Endodermal cell (in vitro differentiated cells): Measurements from ENCODE around the gene EPGN. TPM values are rescaled to one million over a fixed set of nuclear protein-coding genes. Genes with fewer than 3 reads are reported as not detected.
"Not testable (repeated sequence)": the region's sequence is repeated elsewhere in the genome, so short reads cannot be mapped to it uniquely, and the experiment has no call there.

Source experiments
- DNase-seq: peaks from one replicate; pipeline ENCODE4 v3.0.0-alpha.2; 2017
- H3K27ac ChIP-seq: 2 replicates; pipeline ENCODE4 v1.5.1; 2013; ENCODE audit warnings: mild to moderate bottlenecking, low read depth, low read length, moderate library complexity
- H3K27me3 ChIP-seq: 2 replicates; pipeline ENCODE4 v1.6.1; 2013; ENCODE audit warnings: mild to moderate bottlenecking, low read length, moderate library complexity; ENCODE audit not compliant: insufficient read depth, control insufficient read depth, poor library complexity, severe bottlenecking
- H3K36me3 ChIP-seq: 2 replicates; pipeline ENCODE4 v1.7.0; 2013; ENCODE audit warnings: mild to moderate bottlenecking, low read length, moderate library complexity; ENCODE audit not compliant: control insufficient read depth, insufficient read depth
- H3K4me1 ChIP-seq: one replicate; pipeline ENCODE4 v1.7.0; 2013; ENCODE audit warnings: low read length; ENCODE audit not compliant: control insufficient read depth, insufficient read depth
- H3K4me3 ChIP-seq: 2 replicates; pipeline ENCODE4 v1.5.1; 2013; ENCODE audit warnings: mild to moderate bottlenecking, low read length, moderate library complexity
- H3K9ac ChIP-seq: 2 replicates; pipeline ENCODE4 v1.6.1; 2013; ENCODE audit warnings: mild to moderate bottlenecking, low read length, moderate library complexity; ENCODE audit not compliant: poor library complexity, severe bottlenecking; ENCODE audit errors: extremely low read depth
- H3K9me3 ChIP-seq: 2 replicates; pipeline ENCODE4 v1.6.1; 2013; ENCODE audit warnings: mild to moderate bottlenecking, low read length, moderate library complexity; ENCODE audit not compliant: control insufficient read depth
- H3K27ac Mint-ChIP-seq: 2 replicates; pipeline ENCODE4 v1.8.0; 2020; ENCODE audit warnings: mixed read lengths
- H3K27me3 Mint-ChIP-seq: 2 replicates; pipeline ENCODE4 v1.8.0; 2021; ENCODE audit warnings: mild to moderate bottlenecking, mixed read lengths; ENCODE audit not compliant: insufficient read depth
- H3K36me3 Mint-ChIP-seq: 2 replicates; pipeline ENCODE4 v1.8.0; 2020; ENCODE audit warnings: low read depth, mixed read lengths
- H3K4me1 Mint-ChIP-seq: 2 replicates; pipeline ENCODE4 v1.8.0; 2020; ENCODE audit warnings: mixed read lengths
- H3K4me3 Mint-ChIP-seq: 2 replicates; pipeline ENCODE4 v1.8.0; 2020; ENCODE audit warnings: mild to moderate bottlenecking, moderate library complexity, mixed read lengths
- H3K9me3 Mint-ChIP-seq: 2 replicates; pipeline ENCODE4 v1.8.0; 2020; ENCODE audit warnings: mild to moderate bottlenecking, mixed read lengths
- CTCF ChIP-seq: fragments of 200-600 bp; sonication (generic); conservative IDR thresholded peaks from 2 replicates; pipeline ENCODE4 v1.5.0; 2021; ENCODE audit warnings: antibody characterized with exemption, mild to moderate bottlenecking
- WGBS, 2 experiments: methylation state at CpG; one replicate each; pipeline versions ENCODE4 v1.1.5 to v1.1.7; 2013; ENCODE audit warnings: missing lambda C conversion rate in 2 of 2, mixed read lengths in 1 of 2; ENCODE audit not compliant: insufficient coverage in 1 of 2, insufficient read length in 1 of 2; 5-methylcytosine and 5-hydroxymethylcytosine counted together
- total RNA-seq, 2 donors: library from RNA; stranded (reverse); fragmentation: NEBNext Ultra II Directional in 1 of 2; extraction: Animal tissue kit (Norgen Biotek cat#: 25700) in 1 of 2; gene quantifications; 2 replicates in 1 of 2; 3 replicates in 1 of 2; pipeline ENCODE4 v1.2.1, GENCODE V29; 2021

The EPGN gene
- total RNA-seq, 2 donors from 2014 or later: not detected

GRCh38 chr4:74338792-74339333 is 30.6 kb downstream of the EPGN start:
- Mint-ChIP-seq H3K4me3 (no peak overlapping the region), H3K9me3 (peaks cover 37% of the 10 kb centered on the region), H3K36me3 (no peaks in the 10 kb centered on the region), H3K27me3 (no peaks in the 10 kb centered on the region), H3K4me1 (no peaks in the 10 kb centered on the region), H3K27ac (no peak overlapping the region)
- no peak overlapping the region for H3K9ac ChIP-seq
- peaks cover 36% of the 10 kb centered on the region for H3K9me3 ChIP-seq
- H3K4me3 ChIP-seq: no peak overlapping the region
- H3K27me3 ChIP-seq: no peaks in the 10 kb centered on the region
- H3K4me1 ChIP-seq: no peaks in the 10 kb centered on the region
- no peak for DNase-seq
- no peaks in the 10 kb centered on the region for H3K36me3 ChIP-seq
- no peak for TF ChIP-seq CTCF
- 94% methylated on average over 4 of the region's 4 CpGs; no CpG with 5 or more reads in 1 of the 2 experiments for WGBS, 2 experiments
- H3K27ac ChIP-seq: no peak overlapping the region

- Histone ChIP-seq H3K4me3 (no peak overlapping the region), H3K9me3 (peaks cover 38% of the 10 kb centered on the region), H3K36me3 (no peaks in the 10 kb centered on the region), H3K27ac (no peak overlapping the region), H3K27me3 (no peaks in the 10 kb centered on the region), H3K9ac (no peak overlapping the region), H3K4me1 (no peaks in the 10 kb centered on the region)
- DNase-seq: no peak
- no peak for TF ChIP-seq CTCF
- Mint-ChIP-seq H3K27me3 (no peaks in the 10 kb centered on the region), H3K4me3 (no peak overlapping the region), H3K36me3 (no peaks in the 10 kb centered on the region), H3K27ac (no peak overlapping the region), H3K4me1 (no peaks in the 10 kb centered on the region), H3K9me3 (peaks cover 41% of the 10 kb centered on the region)
Measured at GRCh38 chr4:74339501-74339900, 31.2 kb downstream of the EPGN start.

GRCh38 chr4:74340421-74340820 is 32.2 kb downstream of the EPGN start:
- not testable (repeated sequence) for H3K36me3 Mint-ChIP-seq, H3K27me3 Mint-ChIP-seq, H3K4me1 ChIP-seq, DNase-seq, H3K4me3 ChIP-seq, H3K9ac ChIP-seq, H3K27ac Mint-ChIP-seq, H3K4me3 Mint-ChIP-seq, H3K36me3 ChIP-seq, H3K27me3 ChIP-seq, H3K27ac ChIP-seq, H3K4me1 Mint-ChIP-seq
- H3K9me3 Mint-ChIP-seq: peaks cover 49% of the 10 kb centered on the region
- peaks cover 42% of the 10 kb centered on the region for H3K9me3 ChIP-seq

- Mint-ChIP-seq H3K4me1 (no peaks in the 10 kb centered on the region), H3K27ac (no peak overlapping the region), H3K27me3 (no peaks in the 10 kb centered on the region), H3K4me3 (no peak overlapping the region), H3K36me3 (peaks cover 3% of the 10 kb centered on the region), H3K9me3 (peaks cover 51% of the 10 kb centered on the region)
- no peak for DNase-seq
- Histone ChIP-seq H3K9me3 (peaks cover 60% of the 10 kb centered on the region), H3K36me3 (no peaks in the 10 kb centered on the region), H3K9ac (no peak overlapping the region), H3K4me3 (no peak overlapping the region), H3K4me1 (no peaks in the 10 kb centered on the region), H3K27me3 (no peaks in the 10 kb centered on the region), H3K27ac (no peak overlapping the region)
- no peak for TF ChIP-seq CTCF
- WGBS, 2 experiments: 95 to 100% methylated on average over 1 of the region's 1 CpG
Measured at GRCh38 chr4:74344031-74344430, 35.8 kb downstream of the EPGN start.
